CD4-positive, alpha-beta T cell treated with Interleukin-21 for 1 hour (primary cell): ENCODE data around the gene NADK.
"Not testable (repeated sequence)": the region's sequence is repeated elsewhere in the genome, so short reads cannot be mapped to it uniquely, and the experiment has no call there.

Source experiments
- DNase-seq: peaks from one replicate; pipeline ENCODE4 v3.0.0-alpha.2; 2020

The NADK gene

GRCh38 chr1:1763657-1764621, 14.3 kb downstream of the NADK start:
- no peak for DNase-seq

- DNase-seq = no peak
These were observed 16.5 kb downstream of the NADK start for GRCh38 chr1:1761504-1762376.

GRCh38 chr1:1760715-1761114, 17.6 kb downstream of the NADK start:
- DNase-seq = no peak

- no peak for DNase-seq
These were observed 18.0 kb downstream of the NADK start for GRCh38 chr1:1760345-1760650.

- no peak for DNase-seq
These were observed 18.6 kb downstream of the NADK start for GRCh38 chr1:1759456-1760344.

GRCh38 chr1:1758692-1759455, 19.4 kb downstream of the NADK start:
- no peak for DNase-seq

- DNase-seq = no peak
These were observed 20.1 kb downstream of the NADK start for GRCh38 chr1:1758059-1758621.

- no peak for DNase-seq
These were observed 20.7 kb downstream of the NADK start for GRCh38 chr1:1757422-1758058.

- no peak for DNase-seq
These were observed 21.4 kb downstream of the NADK start for GRCh38 chr1:1756661-1757421.

GRCh38 chr1:1755852-1756251, 22.4 kb downstream of the NADK start:
- no peak for DNase-seq

GRCh38 chr1:1755426-1755825, 22.8 kb downstream of the NADK start:
- DNase-seq = no peak

- no peak for DNase-seq
These were observed 24.0 kb downstream of the NADK start for GRCh38 chr1:1754051-1754815.

GRCh38 chr1:1753607-1754005, 24.7 kb downstream of the NADK start:
- no peak for DNase-seq

- DNase-seq = no peak
These were observed 25.3 kb downstream of the NADK start for GRCh38 chr1:1752636-1753606.

- no peak for DNase-seq
These were observed 26.1 kb downstream of the NADK start for GRCh38 chr1:1752190-1752589.

- DNase-seq = not testable (repeated sequence)
These were observed 28.3 kb downstream of the NADK start for GRCh38 chr1:1749941-1750340.

- DNase-seq = no peak
These were observed 29.5 kb downstream of the NADK start for GRCh38 chr1:1748686-1749321.

GRCh38 chr1:1746566-1746909, 31.7 kb downstream of the NADK start:
- DNase-seq = not testable (repeated sequence)
